SK-N-DZ (cell line): ENCODE data around the gene NIPA2.

Experiments used
- DNase-seq: peaks from one replicate; pipeline ENCODE4 v3.0.0-alpha.2; 2015; ENCODE audit warnings: low spot score

The NIPA2 gene

GRCh38 chr15:22902981-22903380 lies 64.5 kb downstream of the NIPA2 start:
- no peak for DNase-seq

GRCh38 chr15:22903427-22903826 lies 65.0 kb downstream of the NIPA2 start:
- no peak for DNase-seq

- DNase-seq, result no peak
Observed at GRCh38 chr15:22903961-22904534, 65.6 kb downstream of the NIPA2 start.

- DNase-seq, result no peak
Observed at GRCh38 chr15:22904736-22905135, 66.3 kb downstream of the NIPA2 start.

GRCh38 chr15:22907161-22907950 lies 68.9 kb downstream of the NIPA2 start:
- DNase-seq, result no peak

GRCh38 chr15:22908830-22909229 lies 70.4 kb downstream of the NIPA2 start:
- DNase-seq, result no peak

GRCh38 chr15:22911306-22911705 lies 72.8 kb downstream of the NIPA2 start:
- DNase-seq, result no peak

- no peak for DNase-seq
Observed at GRCh38 chr15:22912256-22912655, 73.8 kb downstream of the NIPA2 start.

- DNase-seq, result no peak
Observed at GRCh38 chr15:22913646-22914380, 75.3 kb downstream of the NIPA2 start.

GRCh38 chr15:22915866-22916515 lies 77.5 kb downstream of the NIPA2 start:
- no peak for DNase-seq

GRCh38 chr15:22916606-22917350 lies 78.3 kb downstream of the NIPA2 start:
- DNase-seq, result no peak

- no peak for DNase-seq
Observed at GRCh38 chr15:22917556-22917955, 79.1 kb downstream of the NIPA2 start.
